Right lobe of liver (tissue), 6 donors: Measurements from ENCODE around the gene IL6ST. TPM values are rescaled to one million over a fixed set of nuclear protein-coding genes. Genes with fewer than 3 reads are reported as not detected.

Source experiments
- ATAC-seq, 4 donors: fragments of 200-7000 bp; cut with Tn5 transposase; one replicate each; pipeline ENCODE4 v1.9.1; 2020; ENCODE audit warnings: mild to moderate bottlenecking in 4 of 4, moderate library complexity in 4 of 4
- DNase-seq, 3 donors: peaks; one replicate each; pipeline ENCODE4 v3.0.0-alpha.2; 2020
- H3K27ac ChIP-seq, 3 donors: fragments of 200-600 bp; one replicate each; pipeline ENCODE4 v1.8.0; 2022
- H3K27me3 ChIP-seq, 2 donors: fragments of 200-600 bp; one replicate each; pipeline ENCODE4 v1.8.0; 2022
- H3K36me3 ChIP-seq, 4 donors: fragments of 200-600 bp; sonication (generic) in 1 of 4; one replicate each; pipeline versions ENCODE4 v1.5.1 to v1.8.0; 2017 to 2022; ENCODE audit warnings: control low read depth in 1 of 4
- H3K4me1 ChIP-seq, 4 donors: fragments of 200-600 bp; sonication (generic) in 1 of 4; one replicate each; pipeline versions ENCODE4 v1.5.1 to v1.8.0; 2017 to 2022; ENCODE audit warnings: control low read depth in 1 of 4
- H3K4me3 ChIP-seq, 3 donors: fragments of 200-600 bp; one replicate each; pipeline ENCODE4 v1.8.0; 2022
- H3K9me3 ChIP-seq, 4 donors: fragments of 200-600 bp; sonication (generic) in 1 of 4; one replicate each; pipeline versions ENCODE4 v1.5.1 to v1.8.0; 2017 to 2022; ENCODE audit warnings: control low read depth in 1 of 4
- CTCF ChIP-seq, 4 donors: fragments of 200-600 bp in 3 of 4; fragments of 450-650 bp in 1 of 4; IDR thresholded peaks; one replicate each; pipeline versions ENCODE4 v1.5.1 to v1.8.0; 2016 to 2022; ENCODE audit warnings: antibody characterized with exemption in 4 of 4, mild to moderate bottlenecking in 2 of 4
- POLR2A ChIP-seq: fragments of 450-650 bp; IDR thresholded peaks from one replicate; pipeline ENCODE4 v1.6.1; 2017; ENCODE audit warnings: antibody characterized with exemption, mild to moderate bottlenecking
- whole genome bisulfite sequencing: methylation state at CpG from one replicate; pipeline ENCODE4 v1.1.6; 2018; ENCODE audit warnings: low coverage, low lambda C conversion rate; ENCODE audit not compliant: insufficient coverage; ENCODE audit errors: missing lambda C conversion rate; 5-methylcytosine and 5-hydroxymethylcytosine counted together
- intact Hi-C, 2 donors: fragments of 100-400 bp; cut with DNase I; formaldehyde crosslinking; loops; one replicate each; pipeline versions ENCODE4 v1.11.2 to v1.14.1; 2022
- total RNA-seq, 6 experiments: library from RNA; depleted of rRNA in 2 of 6; stranded (reverse); fragments of >200 nt in 2 of 6; fragmentation: NEBNext Ultra II Directional in 3 of 6; extraction: Animal tissue kit (Norgen Biotek cat#: 25700) in 3 of 6; gene quantifications; one replicate each; pipeline versions ENCODE4 v1.1.0 to v1.2.4, GENCODE V29; 2016 to 2023
- donor health status: DM: no; HTN: yes; CAD: no.
- donor health status: DM: no; HTN: no; CAD: no.
- donor health status: DM: no; HTN: no; CAD: no.
- donor health status: DM: no; HTN: yes; CAD: no.
- donor health status: DM: no; HTN: yes; CAD: no.

IL6ST gene
- total RNA-seq, 6 experiments from 2014 or later = 150 to 341 (median 278) TPM

GRCh38 chr5:55900776-55901175, 94.0 kb downstream of the IL6ST start:
- no peaks in the 10 kb centered on the region for H3K36me3 ChIP-seq
- intact Hi-C loops = no loop called here
- no peaks in the 10 kb centered on the region for H3K9me3 ChIP-seq
- no peaks in the 10 kb centered on the region for H3K27me3 ChIP-seq
- ATAC-seq (no peak), DNase-seq (no peak)
- no peak overlapping the region for H3K27ac ChIP-seq
- H3K4me3 ChIP-seq = no peak overlapping the region
- H3K4me1 ChIP-seq = no peaks in the 10 kb centered on the region
- TF ChIP-seq CTCF (IDR thresholded peaks at IDR 0.05) (no peak), POLR2A (no peak)

- Histone ChIP-seq H3K36me3 (no peaks in the 10 kb centered on the region), H3K27ac (no peak overlapping the region), H3K9me3 (no peaks in the 10 kb centered on the region), H3K4me3 (no peak overlapping the region), H3K4me1 (no peaks in the 10 kb centered on the region), H3K27me3 (no peaks in the 10 kb centered on the region)
- DNase-seq (no peak), ATAC-seq (no peak)
- no peak for TF ChIP-seq CTCF (IDR thresholded peaks at IDR 0.05)
- TF ChIP-seq POLR2A = no peak
- 78% methylated on average over 1 of the region's 1 CpG for WGBS
- intact Hi-C loops = no loop called here
Measured at GRCh38 chr5:55900068-55900467, 94.7 kb downstream of the IL6ST start.

GRCh38 chr5:55899344-55899743, 95.4 kb downstream of the IL6ST start:
- H3K27me3 ChIP-seq = no peaks in the 10 kb centered on the region
- H3K27ac ChIP-seq = no peak overlapping the region
- no peak overlapping the region for H3K4me3 ChIP-seq
- intact Hi-C loops = no loop called here
- no peaks in the 10 kb centered on the region for H3K36me3 ChIP-seq
- TF ChIP-seq POLR2A = no peak
- no peak for TF ChIP-seq CTCF (IDR thresholded peaks at IDR 0.05)
- ATAC-seq (peak in 1 of 4 donors; percentile 62), DNase-seq (no peak)
- H3K4me1 ChIP-seq = no peaks in the 10 kb centered on the region
- H3K9me3 ChIP-seq = no peaks in the 10 kb centered on the region
- whole genome bisulfite sequencing = 83% methylated on average over 2 of the region's 6 CpGs

GRCh38 chr5:55897905-55898304, 96.9 kb downstream of the IL6ST start:
- ATAC-seq (no peak), DNase-seq (no peak)
- H3K27ac ChIP-seq = no peak overlapping the region
- intact Hi-C loops = no loop called here
- H3K9me3 ChIP-seq = no peaks in the 10 kb centered on the region
- H3K27me3 ChIP-seq = no peaks in the 10 kb centered on the region
- WGBS = 71% methylated on average over 10 of the region's 14 CpGs
- no peak for TF ChIP-seq CTCF (IDR thresholded peaks at IDR 0.05)
- TF ChIP-seq POLR2A = no peak
- no peaks in the 10 kb centered on the region for H3K36me3 ChIP-seq
- no peaks in the 10 kb centered on the region for H3K4me1 ChIP-seq
- no peak overlapping the region for H3K4me3 ChIP-seq

- TF ChIP-seq POLR2A (no peak), CTCF (IDR thresholded peaks at IDR 0.05) (no peak)
- intact Hi-C loops = no loop called here
- WGBS = 59% methylated on average over 8 of the region's 8 CpGs
- no peaks in the 10 kb centered on the region for H3K9me3 ChIP-seq
- H3K36me3 ChIP-seq = no peaks in the 10 kb centered on the region
- H3K4me3 ChIP-seq = no peak overlapping the region
- no peaks in the 10 kb centered on the region for H3K4me1 ChIP-seq
- DNase-seq (no peak), ATAC-seq (peak in 1 of 4 donors; percentile 24)
- H3K27me3 ChIP-seq = no peaks in the 10 kb centered on the region
- H3K27ac ChIP-seq = no peak overlapping the region
Measured at GRCh38 chr5:55897206-55897894, 97.4 kb downstream of the IL6ST start.
